ENCODE results near the gene GPC6.
A peak's percentile ranks its signal among the peaks of the same experiment; 100 is the strongest.

Gene GPC6

GRCh38 chr13:93975242-93975641 lies 748.6 kb downstream of the GPC6 start:
- no peak for DNase-seq (ENCODE audit: low spot score)

GRCh38 chr13:93976528-93976927 lies 749.9 kb downstream of the GPC6 start:
- DNase-seq (ENCODE audit: low spot score), result no peak

GRCh38 chr13:93977986-93978385 lies 751.4 kb downstream of the GPC6 start:
- no peak for DNase-seq (ENCODE audit: low spot score)

GRCh38 chr13:93981426-93981977 lies 754.9 kb downstream of the GPC6 start:
- DNase-seq (ENCODE audit: low spot score), result no peak

GRCh38 chr13:93982179-93982918 lies 755.7 kb downstream of the GPC6 start:
- no peak for DNase-seq (ENCODE audit: low spot score)

- DNase-seq (ENCODE audit: low spot score), result no peak
Measured at GRCh38 chr13:93984052-93984451, 757.4 kb downstream of the GPC6 start.

- DNase-seq (ENCODE audit: low spot score), result no peak
Measured at GRCh38 chr13:93984876-93985275, 758.3 kb downstream of the GPC6 start.

GRCh38 chr13:93987458-93987857 lies 760.9 kb downstream of the GPC6 start:
- no peak for DNase-seq (ENCODE audit: low spot score)

GRCh38 chr13:93991569-93991968 lies 765.0 kb downstream of the GPC6 start:
- DNase-seq (ENCODE audit: low spot score), result no peak

GRCh38 chr13:93996481-93996880 lies 769.9 kb downstream of the GPC6 start:
- no peak for DNase-seq (ENCODE audit: low spot score)

GRCh38 chr13:94006296-94006695 lies 779.7 kb downstream of the GPC6 start:
- DNase-seq (ENCODE audit: low spot score), result no peak

- DNase-seq (ENCODE audit: low spot score), result no peak
Measured at GRCh38 chr13:94007072-94007471, 780.5 kb downstream of the GPC6 start.

- no peak for DNase-seq (ENCODE audit: low spot score)
Measured at GRCh38 chr13:94009701-94010100, 783.1 kb downstream of the GPC6 start.

- DNase-seq (ENCODE audit: low spot score), result no peak
Measured at GRCh38 chr13:94014461-94014860, 787.9 kb downstream of the GPC6 start.

- no peak for DNase-seq (ENCODE audit: low spot score)
Measured at GRCh38 chr13:94020426-94020825, 793.8 kb downstream of the GPC6 start.

GRCh38 chr13:94020833-94021232 lies 794.2 kb downstream of the GPC6 start:
- no peak for DNase-seq (ENCODE audit: low spot score)

GRCh38 chr13:94028234-94028633 lies 801.6 kb downstream of the GPC6 start:
- DNase-seq (ENCODE audit: low spot score), result no peak

GRCh38 chr13:94028650-94029049 lies 802.0 kb downstream of the GPC6 start:
- DNase-seq (ENCODE audit: low spot score), result peak; percentile 27

GRCh38 chr13:94030415-94031119 lies 804.0 kb downstream of the GPC6 start:
- no peak for DNase-seq (ENCODE audit: low spot score)

GRCh38 chr13:94031609-94032008 lies 805.0 kb downstream of the GPC6 start:
- DNase-seq (ENCODE audit: low spot score), result no peak

- DNase-seq (ENCODE audit: low spot score), result no peak
Measured at GRCh38 chr13:94033098-94033497, 806.5 kb downstream of the GPC6 start.

GRCh38 chr13:94033830-94034642 lies 807.4 kb downstream of the GPC6 start:
- no peak for DNase-seq (ENCODE audit: low spot score)
